Erythroblast (primary cell): ENCODE measurements around the gene HOXB4.

ENCODE experiments used
- GATA1 ChIP-seq: IDR thresholded peaks from 2 replicates; pipeline ENCODE4 v1.6.1; 2011; ENCODE audit warnings: low read depth, mild to moderate bottlenecking, control low read depth, low read length, moderate library complexity
- POLR2A ChIP-seq: IDR thresholded peaks from 2 replicates; pipeline ENCODE4 v1.6.1; 2011; ENCODE audit warnings: mild to moderate bottlenecking, low read length

GRCh38 chr17:48551214-48551555 is 27.0 kb downstream of the HOXB4 start:
- no peak for TF ChIP-seq POLR2A
- no peak for TF ChIP-seq GATA1
